Measurements from ENCODE around the gene SEC61A1.

Gene SEC61A1

DNA sequence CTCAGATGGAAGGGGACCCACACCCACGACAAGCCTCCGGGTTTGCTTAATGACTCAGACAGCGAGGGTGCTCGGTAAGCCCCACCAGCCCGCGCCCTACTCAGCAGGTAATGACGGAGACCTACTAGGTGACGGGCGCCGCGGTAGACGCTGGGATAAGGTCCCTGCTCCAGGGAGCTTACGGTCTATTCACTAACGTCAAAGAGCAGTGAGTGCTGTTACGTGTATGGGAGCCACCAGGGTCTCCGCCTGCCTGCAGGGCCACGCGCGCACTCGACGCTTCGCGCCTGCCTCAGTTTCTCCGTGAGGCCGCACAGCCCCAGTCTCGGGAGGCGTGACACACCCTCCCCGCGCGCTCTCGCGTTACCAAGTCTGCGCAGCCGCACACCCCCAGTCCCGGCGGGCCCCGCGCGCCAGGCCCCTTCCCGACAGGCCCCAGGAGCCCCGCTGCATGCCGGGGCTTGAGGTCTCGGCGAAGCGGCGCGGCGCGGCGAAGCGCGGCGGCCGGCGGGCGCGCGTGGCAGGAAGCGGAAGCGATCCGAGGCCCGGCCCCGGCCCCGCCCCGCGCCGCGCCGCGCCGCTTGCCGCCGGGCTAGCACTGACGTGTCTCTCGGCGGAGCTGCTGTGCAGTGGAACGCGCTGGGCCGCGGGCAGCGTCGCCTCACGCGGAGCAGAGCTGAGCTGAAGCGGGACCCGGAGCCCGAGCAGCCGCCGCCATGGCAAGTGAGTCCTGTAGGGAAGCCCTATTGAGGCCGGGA lies at the start of gene SEC61A1:
TSS of gene SEC61A1 (plus strand) at position 601 of the 758 bp plus-strand sequence. CDS start at position 717, 116 bp downstream.
- peak within 1 kb of the TSS; percentile 97 for H3K4me3 ChIP-seq (ENCODE audit: low read depth, low read length)
- H3K27ac ChIP-seq (ENCODE audit: extremely low read depth, low read depth, low read length): peak within 1 kb of the TSS; percentile 84
- H3K4me1 ChIP-seq (ENCODE audit: control insufficient read depth, insufficient read depth, low read length): 0 out of 2 replicates have a peak, but pooled peaks cover 4% of the 10 kb centered on the region
- H3K36me3 ChIP-seq (ENCODE audit: control insufficient read depth in 2 of 2, insufficient read depth in 1 of 2, low read length in 2 of 2): peaks cover 5 to 38% of the 10 kb centered on the region in 2 experiments; a peak in 2 of 3 replicates
- ChIA-PET POLR2A (interaction anchor here (1.4 kb wide), 1 partner anchor 72 kb away, joined by 4 read pairs; the partner anchor contains the start of gene RUVBL1), CTCF (interaction anchor here (0.7 kb wide), 1 partner anchor 562 kb away, joined by 4 read pairs; no protein-coding TSS in a partner anchor)
- H3K9me3 ChIP-seq (ENCODE audit: control insufficient read depth, insufficient read depth, low read depth, low read length): no peaks in the 10 kb centered on the region
- 0 out of 2 replicates have a peak, but pooled peaks have one; percentile 15 for TF ChIP-seq SP7 (tag by site-specific recombination; IDR thresholded peaks at IDR 0.05)
- TF ChIP-seq EGR2 (tag by site-specific recombination; IDR thresholded peaks at IDR 0.05; ENCODE audit: low read depth): no peak
- peak; percentile 30; the same call in 1 of the 2 replicates for TF ChIP-seq KLF8 (tag by site-specific recombination; IDR thresholded peaks at IDR 0.05)
- TF ChIP-seq, protein P1, sequence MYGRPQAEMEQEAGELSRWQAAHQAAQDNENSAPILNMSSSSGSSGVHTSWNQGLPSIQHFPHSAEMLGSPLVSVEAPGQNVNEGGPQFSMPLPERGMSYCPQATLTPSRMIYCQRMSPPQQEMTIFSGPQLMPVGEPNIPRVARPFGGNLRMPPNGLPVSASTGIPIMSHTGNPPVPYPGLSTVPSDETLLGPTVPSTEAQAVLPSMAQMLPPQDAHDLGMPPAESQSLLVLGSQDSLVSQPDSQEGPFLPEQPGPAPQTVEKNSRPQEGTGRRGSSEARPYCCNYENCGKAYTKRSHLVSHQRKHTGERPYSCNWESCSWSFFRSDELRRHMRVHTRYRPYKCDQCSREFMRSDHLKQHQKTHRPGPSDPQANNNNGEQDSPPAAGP (tag by site-specific recombination; IDR thresholded peaks at IDR 0.05): 0 out of 2 replicates have a peak, but pooled peaks have one; percentile 13
- 0 out of 2 replicates have a peak, but pooled peaks have one; percentile 13 for TF ChIP-seq ZNF600 (tag by site-specific recombination; IDR thresholded peaks at IDR 0.05)
- TF ChIP-seq ZNF488 (tag by site-specific recombination; IDR thresholded peaks at IDR 0.05): no peak
- TF ChIP-seq ZNF623 (tag by site-specific recombination; IDR thresholded peaks at IDR 0.05): no peak
- TF ChIP-seq ZFP41 (tag by site-specific recombination; IDR thresholded peaks at IDR 0.05; ENCODE audit: borderline replicate concordance): no peak
- TF ChIP-seq ZFHX2 (tag by site-specific recombination; conservative IDR thresholded peaks at IDR 0.05): peak; percentile 33; the same call in 1 of the 2 replicates
- TF ChIP-seq ZNF121 (tag by site-specific recombination; IDR thresholded peaks at IDR 0.05): no peak
- TF ChIP-seq ZNF768 (tag by site-specific recombination; IDR thresholded peaks at IDR 0.05): peak; percentile 48; the same call in 1 of the 2 replicates
- TF ChIP-seq KLF16 (tag by site-specific recombination; IDR thresholded peaks at IDR 0.05): peak; percentile 78
- no peak for TF ChIP-seq ZBTB17 (tag by site-specific recombination; IDR thresholded peaks at IDR 0.05)
- TF ChIP-seq ZNF610 (tag by site-specific recombination; IDR thresholded peaks at IDR 0.05; ENCODE audit: borderline replicate concordance): no peak
- no peak for TF ChIP-seq ZNF366 (tag by site-specific recombination; conservative IDR thresholded peaks at IDR 0.05)
- TF ChIP-seq ZNF621 (tag by site-specific recombination; IDR thresholded peaks at IDR 0.05): no peak
- TF ChIP-seq, protein P2, sequence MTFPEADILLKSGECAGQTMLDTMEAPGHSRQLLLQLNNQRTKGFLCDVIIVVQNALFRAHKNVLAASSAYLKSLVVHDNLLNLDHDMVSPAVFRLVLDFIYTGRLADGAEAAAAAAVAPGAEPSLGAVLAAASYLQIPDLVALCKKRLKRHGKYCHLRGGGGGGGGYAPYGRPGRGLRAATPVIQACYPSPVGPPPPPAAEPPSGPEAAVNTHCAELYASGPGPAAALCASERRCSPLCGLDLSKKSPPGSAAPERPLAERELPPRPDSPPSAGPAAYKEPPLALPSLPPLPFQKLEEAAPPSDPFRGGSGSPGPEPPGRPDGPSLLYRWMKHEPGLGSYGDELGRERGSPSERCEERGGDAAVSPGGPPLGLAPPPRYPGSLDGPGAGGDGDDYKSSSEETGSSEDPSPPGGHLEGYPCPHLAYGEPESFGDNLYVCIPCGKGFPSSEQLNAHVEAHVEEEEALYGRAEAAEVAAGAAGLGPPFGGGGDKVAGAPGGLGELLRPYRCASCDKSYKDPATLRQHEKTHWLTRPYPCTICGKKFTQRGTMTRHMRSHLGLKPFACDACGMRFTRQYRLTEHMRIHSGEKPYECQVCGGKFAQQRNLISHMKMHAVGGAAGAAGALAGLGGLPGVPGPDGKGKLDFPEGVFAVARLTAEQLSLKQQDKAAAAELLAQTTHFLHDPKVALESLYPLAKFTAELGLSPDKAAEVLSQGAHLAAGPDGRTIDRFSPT (tag by site-specific recombination; IDR thresholded peaks at IDR 0.05): no peak
- 0 out of 2 replicates have a peak, but pooled peaks have one; percentile 5 for TF ChIP-seq ZNF148 (tag by site-specific recombination; IDR thresholded peaks at IDR 0.05; ENCODE audit: borderline replicate concordance)
- TF ChIP-seq ZNF558 (tag by site-specific recombination; IDR thresholded peaks at IDR 0.05): no peak
- no peak for TF ChIP-seq ZBTB1 (tag by site-specific recombination; IDR thresholded peaks at IDR 0.05)
- TF ChIP-seq ZNF843 (tag by site-specific recombination; IDR thresholded peaks at IDR 0.05): no peak
- TF ChIP-seq, protein P3, sequence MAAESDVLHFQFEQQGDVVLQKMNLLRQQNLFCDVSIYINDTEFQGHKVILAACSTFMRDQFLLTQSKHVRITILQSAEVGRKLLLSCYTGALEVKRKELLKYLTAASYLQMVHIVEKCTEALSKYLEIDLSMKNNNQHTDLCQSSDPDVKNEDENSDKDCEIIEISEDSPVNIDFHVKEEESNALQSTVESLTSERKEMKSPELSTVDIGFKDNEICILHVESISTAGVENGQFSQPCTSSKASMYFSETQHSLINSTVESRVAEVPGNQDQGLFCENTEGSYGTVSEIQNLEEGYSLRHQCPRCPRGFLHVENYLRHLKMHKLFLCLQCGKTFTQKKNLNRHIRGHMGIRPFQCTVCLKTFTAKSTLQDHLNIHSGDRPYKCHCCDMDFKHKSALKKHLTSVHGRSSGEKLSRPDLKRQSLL (tag by site-specific recombination; IDR thresholded peaks at IDR 0.05): no peak
- TF ChIP-seq ZSCAN16 (tag by site-specific recombination; IDR thresholded peaks at IDR 0.05): 0 out of 2 replicates have a peak, but pooled peaks have one; percentile 44
- 0 out of 2 replicates have a peak, but pooled peaks have one; percentile 25 for TF ChIP-seq GLIS2 (tag by site-specific recombination; IDR thresholded peaks at IDR 0.05)
- 0 out of 2 replicates have a peak, but pooled peaks have one; percentile 15 for TF ChIP-seq ZBTB8A (tag by site-specific recombination; IDR thresholded peaks at IDR 0.05)
- no peak for TF ChIP-seq GFI1B (tag by site-specific recombination; IDR thresholded peaks at IDR 0.05)
